Bronchial epithelial cell (primary cell): ENCODE measurements around the gene PPP4R2. TPM values are rescaled to one million over a fixed set of nuclear protein-coding genes. Genes with fewer than 3 reads are reported as not detected.

Experiments used
- DNase-seq: peaks from one replicate; pipeline ENCODE4 v3.0.0-alpha.2; 2010; ENCODE audit warnings: low read depth
- FAIRE-seq: peaks from 2 replicates; lab custom pipeline; 2011; peaks lifted over from hg19 to GRCh38; lab: Jason Lieb, UNC
- H3K27me3 ChIP-seq: 2 replicates; pipeline ENCODE4 v1.5.1; 2011; ENCODE audit warnings: low read length; ENCODE audit not compliant: control insufficient read depth, insufficient read depth
- H3K36me3 ChIP-seq: 2 replicates; pipeline ENCODE4 v1.5.1; 2011; ENCODE audit warnings: low read length; ENCODE audit not compliant: control insufficient read depth, insufficient read depth
- H3K4me3 ChIP-seq: 2 replicates; pipeline ENCODE4 v1.5.1; 2011; ENCODE audit warnings: mild to moderate bottlenecking, low read depth, low read length, control low read depth
- CTCF ChIP-seq: IDR thresholded peaks from 2 replicates; pipeline ENCODE4 v1.5.1; 2011; ENCODE audit warnings: mild to moderate bottlenecking, moderate library complexity, low read length, control low read depth, inconsistent platforms; ENCODE audit not compliant: insufficient read depth, severe bottlenecking
- total RNA-seq: library from RNA; depleted of rRNA; stranded (reverse); fragments of >200 nt; gene quantifications from 2 replicates; pipeline ENCODE4 v1.2.1, GENCODE V29; 2014

PPP4R2 gene
- total RNA-seq, 1 donor from 2014 or later: 82.1 TPM

DNA sequence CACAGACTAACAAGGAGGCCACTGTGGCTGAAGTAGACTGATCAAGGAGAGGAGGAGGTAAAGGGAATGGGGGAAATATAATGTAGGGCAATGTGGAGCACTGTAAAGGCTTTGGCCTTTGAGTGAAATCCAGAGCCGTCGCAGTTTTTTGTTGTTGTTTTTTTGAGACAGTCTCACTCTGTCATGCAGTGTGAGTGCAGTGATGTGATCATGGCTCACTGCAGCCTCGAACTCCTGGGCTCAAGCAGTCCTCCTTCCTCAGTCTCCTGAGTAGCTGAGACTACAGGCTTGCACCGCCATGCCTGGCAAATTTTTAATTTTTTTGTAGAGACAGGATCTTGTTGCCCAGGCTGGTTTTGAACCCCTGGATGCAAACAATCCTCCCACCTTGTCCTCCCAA, 32.2 kb downstream of the PPP4R2 start:
- TF ChIP-seq CTCF: no peak
- no peaks in the 10 kb centered on the region for H3K36me3 ChIP-seq
- DNase-seq: no peak
- H3K27me3 ChIP-seq: no peaks in the 10 kb centered on the region
- no peak overlapping the region for H3K4me3 ChIP-seq
- FAIRE-seq: no peak

- DNase-seq (peak; percentile 98), FAIRE-seq (no peak)
These were observed 32.7 kb downstream of the PPP4R2 start for GRCh38 chr3:73029321-73029796.

GRCh38 chr3:73030073-73030597, 33.5 kb downstream of the PPP4R2 start:
- DNase-seq (no peak), FAIRE-seq (no peak)
- no peak for TF ChIP-seq CTCF
- Histone ChIP-seq H3K27me3 (no peaks in the 10 kb centered on the region), H3K4me3 (no peak overlapping the region), H3K36me3 (no peaks in the 10 kb centered on the region)

More at GRCh38 chr3:73029321-73029796, 32.7 kb downstream of the PPP4R2 start:
- no peak for TF ChIP-seq CTCF
- Histone ChIP-seq H3K36me3 (no peaks in the 10 kb centered on the region), H3K27me3 (no peaks in the 10 kb centered on the region), H3K4me3 (no peak overlapping the region)

- Histone ChIP-seq H3K27me3 (no peaks in the 10 kb centered on the region), H3K36me3 (no peaks in the 10 kb centered on the region), H3K4me3 (no peak overlapping the region)
- no peak for FAIRE-seq
- no peak for TF ChIP-seq CTCF
- no peak for DNase-seq
These were observed 35.0 kb downstream of the PPP4R2 start for GRCh38 chr3:73031573-73032103.

GRCh38 chr3:73036694-73037591, 40.3 kb downstream of the PPP4R2 start:
- DNase-seq (peak; percentile 38), FAIRE-seq (no peak)
- no peak for TF ChIP-seq CTCF
- Histone ChIP-seq H3K36me3 (no peaks in the 10 kb centered on the region), H3K4me3 (no peak overlapping the region), H3K27me3 (no peaks in the 10 kb centered on the region)
